HCT116 (cell line): ENCODE results near the gene ADAMTS19. TPM values are rescaled to one million over a fixed set of nuclear protein-coding genes. Genes with fewer than 3 reads are reported as not detected.

Source experiments
- ATAC-seq: fragments of 200-7000 bp; cut with Tn5 transposase; 2 replicates; pipeline ENCODE4 v1.9.1; 2020; ENCODE audit warnings: mild to moderate bottlenecking, moderate library complexity
- BruUV-seq: library from RNA; stranded (reverse); fragments of 400-500 nt; replicated peaks from 2 replicates; lab custom pipeline; 2021; lab: Mats Ljungman, UMichigan
- CTCF ChIA-PET: fragments of 300-600 bp; sonication (Branson Sonifier 250); formaldehyde crosslinking; loops from one replicate; lab custom pipeline; 2021; ENCODE audit warnings: antibody characterized with exemption; lab: Charles Lee
- POLR2A ChIA-PET: fragments of 300-600, 350-600 bp; sonication (Branson Sonifier 250); formaldehyde crosslinking; loops from one replicate; lab custom pipeline; 2021; ENCODE audit warnings: antibody characterized with exemption; lab: Charles Lee
- RAD21 ChIA-PET, 2 experiments: fragments of 300-600 bp; sonication (Branson Sonifier 250); formaldehyde crosslinking; loops; one replicate each; lab custom pipeline; 2023; ENCODE audit warnings: low total read pairs in 2 of 2; ENCODE audit not compliant: uncharacterized antibody in 2 of 2, unreplicated experiment in 2 of 2, low non-redundant PET in 1 of 2; lab: Charles Lee
- DNase-seq: peaks from one replicate; pipeline ENCODE4 v3.0.0-alpha.2; 2010; ENCODE audit warnings: low read depth, low spot score
- H2AFZ ChIP-seq: fragments of 200-600 bp; shearing (Covaris generic), sonication (generic); 2 replicates; pipeline ENCODE4 v1.6.1; 2017; ENCODE audit warnings: low read depth, mixed run types, mixed read lengths, antibody characterized with exemption, low read length; ENCODE audit not compliant: poor library complexity, severe bottlenecking
- H3K27ac ChIP-seq: 2 replicates; pipeline ENCODE4 v1.5.1; 2012; ENCODE audit warnings: low read depth, low read length
- H3K27me3 ChIP-seq: fragments of 200-600 bp; sonication (generic); 2 replicates; pipeline ENCODE4 v1.6.1; 2016; ENCODE audit warnings: mixed run types, low read length, mixed read lengths; ENCODE audit not compliant: insufficient read depth
- H3K36me3 ChIP-seq, 2 experiments: fragments of 200-500 bp in 1 of 2; fragments of 200-600 bp in 1 of 2; sonication (Bioruptor generic) in 1 of 2; sonication (generic) in 1 of 2; 2 replicates each; pipeline versions ENCODE4 v1.5.1 to v1.6.1; 2014 to 2016; ENCODE audit warnings: low read length in 2 of 2, inconsistent platforms in 1 of 2, mixed read lengths in 1 of 2, mixed run types in 1 of 2; ENCODE audit not compliant: insufficient read depth in 2 of 2, control insufficient read depth in 1 of 2
- H3K4me1 ChIP-seq, 2 experiments: fragments of 200-600 bp in 1 of 2; sonication (generic) in 1 of 2; 2 replicates each; pipeline versions ENCODE4 v1.5.1 to v1.6.1; 2012 to 2017; ENCODE audit warnings: low read length in 2 of 2, inconsistent platforms in 1 of 2, mild to moderate bottlenecking in 1 of 2, mixed read lengths in 1 of 2, mixed run types in 1 of 2, moderate library complexity in 1 of 2; ENCODE audit not compliant: insufficient read depth in 2 of 2, control insufficient read depth in 1 of 2
- H3K4me2 ChIP-seq: fragments of 200-600 bp; sonication (generic); 2 replicates; pipeline ENCODE4 v1.6.1; 2017; ENCODE audit warnings: mixed run types, low read length, mixed read lengths
- H3K4me3 ChIP-seq, 2 experiments: fragments of 200-600 bp in 1 of 2; sonication (generic) in 1 of 2; replicated peaks in 1 of 2; 2 replicates each; pipeline ENCODE4 v1.5.1; 2011 to 2016; ENCODE audit warnings: low read length in 2 of 2, control low read depth in 1 of 2, low read depth in 1 of 2, mild to moderate bottlenecking in 1 of 2, mixed read lengths in 1 of 2, mixed run types in 1 of 2
- H3K79me2 ChIP-seq: fragments of 200-600 bp; sonication (generic); 2 replicates; pipeline ENCODE4 v1.6.1; 2017; ENCODE audit warnings: mild to moderate bottlenecking, mixed run types, low read length, moderate library complexity, mixed read lengths; ENCODE audit not compliant: insufficient read depth
- H3K9ac ChIP-seq: fragments of 200-600 bp; sonication (generic); 2 replicates; pipeline ENCODE4 v1.6.1; 2016; ENCODE audit warnings: low read length, mixed read lengths
- H3K9me2 ChIP-seq: fragments of 200-600 bp; sonication (generic), shearing (Covaris generic); 2 replicates; pipeline ENCODE4 v1.6.1; 2017; ENCODE audit warnings: mixed run types, mild to moderate bottlenecking, moderate library complexity; ENCODE audit not compliant: insufficient read depth
- H3K9me3 ChIP-seq, 2 experiments: fragments of 200-500 bp in 1 of 2; fragments of 200-600 bp in 1 of 2; sonication (Bioruptor generic) in 1 of 2; sonication (generic) in 1 of 2; 2 replicates each; pipeline ENCODE4 v1.6.1; 2014 to 2017; ENCODE audit warnings: low read length in 2 of 2, mixed read lengths in 2 of 2, inconsistent platforms in 1 of 2, low read depth in 1 of 2, mild to moderate bottlenecking in 1 of 2, mixed run types in 1 of 2, moderate library complexity in 1 of 2; ENCODE audit not compliant: control insufficient read depth in 1 of 2, insufficient read depth in 1 of 2
- H4K20me1 ChIP-seq: fragments of 200-600 bp; sonication (generic), shearing (Covaris generic); 2 replicates; pipeline ENCODE4 v1.6.1; 2017; ENCODE audit warnings: mixed run types, mild to moderate bottlenecking, moderate library complexity; ENCODE audit not compliant: insufficient read depth
- CBX3 ChIP-seq: IDR thresholded peaks from 2 replicates; pipeline ENCODE4 v1.6.1; 2012; ENCODE audit warnings: low read depth
- CEBPB ChIP-seq: IDR thresholded peaks from 2 replicates; pipeline ENCODE4 v1.6.1; 2012; ENCODE audit warnings: low read depth
- EGR1 ChIP-seq: IDR thresholded peaks from 2 replicates; pipeline ENCODE4 v1.6.1; 2012; ENCODE audit warnings: low read depth
- ELF1 ChIP-seq: IDR thresholded peaks from 2 replicates; pipeline ENCODE4 v1.6.1; 2012; ENCODE audit warnings: low read depth, borderline replicate concordance
- EZH2 ChIP-seq: fragments of 200-600 bp; sonication (generic); IDR thresholded peaks from 2 replicates; pipeline ENCODE4 v1.6.1; 2017; ENCODE audit warnings: antibody characterized with exemption, mixed run types
- EZH2phosphoT487 ChIP-seq: fragments of 200-600 bp; IDR thresholded peaks from 2 replicates; pipeline ENCODE4 v1.6.1; 2018; ENCODE audit warnings: antibody characterized with exemption, borderline replicate concordance
- FOSL1 ChIP-seq: IDR thresholded peaks from 2 replicates; pipeline ENCODE4 v1.6.1; 2012; ENCODE audit warnings: low read depth
- JUND ChIP-seq: IDR thresholded peaks from 2 replicates; pipeline ENCODE4 v1.6.1; 2012
- POLR2AphosphoS5 ChIP-seq: IDR thresholded peaks from 2 replicates; pipeline ENCODE4 v1.6.1; 2011; ENCODE audit warnings: mild to moderate bottlenecking, low read depth, low read length, moderate library complexity
- RAD21 ChIP-seq: IDR thresholded peaks from 2 replicates; pipeline ENCODE4 v1.6.1; 2012; ENCODE audit warnings: low read depth, mild to moderate bottlenecking
- SIN3A ChIP-seq: IDR thresholded peaks from 2 replicates; pipeline ENCODE4 v1.6.1; 2012; ENCODE audit warnings: low read depth
- YY1 ChIP-seq: IDR thresholded peaks from 2 replicates; pipeline ENCODE4 v1.6.1; 2011; ENCODE audit warnings: low read length, low read depth, moderate library complexity, mild to moderate bottlenecking; ENCODE audit not compliant: insufficient replicate concordance; ENCODE audit errors: extremely low read depth
- ZFX ChIP-seq: fragments of 450-650 bp; IDR thresholded peaks from 2 replicates; pipeline ENCODE4 v1.6.1; 2017
- ZNF274 ChIP-seq: fragments of 200-500 bp; sonication (Bioruptor generic); IDR thresholded peaks from 2 replicates; pipeline ENCODE4 v1.6.1; 2014; ENCODE audit warnings: mild to moderate bottlenecking, low read depth, low read length, inconsistent platforms
- intact Hi-C: fragments of 100-400 bp; cut with micrococcal nuclease; formaldehyde crosslinking; loops from 2 replicates; pipeline ENCODE4 v1.10.0; 2022
- total RNA-seq: library from RNA; stranded (reverse); gene quantifications from one replicate; pipeline ENCODE4 v1.2.1, GENCODE V29; 2021; ENCODE audit not compliant: unreplicated experiment
- TF ChIP-seq, protein P1 (sequence below), 3 experiments: fragments of 200-600 bp in 1 of 3; sonication (generic) in 1 of 3; IDR thresholded peaks in 2 of 3; conservative IDR thresholded peaks in 1 of 3; 2 replicates each; pipeline ENCODE4 v1.5.1; 2012 to 2017; ENCODE audit warnings: low read depth in 2 of 3, low read length in 2 of 3, antibody characterized with exemption in 1 of 3, borderline replicate concordance in 1 of 3, control low read depth in 1 of 3, mild to moderate bottlenecking in 1 of 3, mixed read lengths in 1 of 3, mixed run types in 1 of 3, moderate library complexity in 1 of 3; ENCODE audit not compliant: insufficient read depth in 1 of 3
- TF ChIP-seq, protein P2 (sequence below): IDR thresholded peaks from 2 replicates; pipeline ENCODE4 v1.6.1; 2011; ENCODE audit warnings: mild to moderate bottlenecking, low read length, moderate library complexity; ENCODE audit not compliant: insufficient replicate concordance; ENCODE audit errors: extremely low read depth
- TF ChIP-seq, protein P3 (sequence below): IDR thresholded peaks from 2 replicates; pipeline ENCODE4 v1.6.1; 2012

ADAMTS19 gene
- total RNA-seq, 1 experiment from 2014 or later = not detected

DNA sequence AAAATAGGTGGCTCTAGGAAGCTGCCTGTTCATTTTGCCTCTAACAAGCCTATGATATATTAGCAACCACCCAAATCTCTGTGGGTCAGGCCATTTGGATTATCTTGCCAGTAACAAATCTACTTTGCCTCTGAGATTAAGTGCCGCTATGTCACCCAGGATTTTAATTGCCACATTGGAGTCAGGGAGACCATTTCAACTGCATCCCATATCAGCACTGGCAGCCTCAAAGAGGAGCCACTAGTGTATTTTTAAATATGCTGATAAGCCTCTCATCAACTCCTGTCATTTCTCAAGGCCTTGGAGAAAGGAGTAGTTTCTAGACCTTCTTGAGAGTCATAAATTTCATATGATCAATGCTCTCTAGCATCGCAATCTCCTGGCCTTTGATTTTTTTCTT lies 12.1 kb upstream of the ADAMTS19 start:
- POLR2A ChIA-PET = no interaction called here

DNA sequence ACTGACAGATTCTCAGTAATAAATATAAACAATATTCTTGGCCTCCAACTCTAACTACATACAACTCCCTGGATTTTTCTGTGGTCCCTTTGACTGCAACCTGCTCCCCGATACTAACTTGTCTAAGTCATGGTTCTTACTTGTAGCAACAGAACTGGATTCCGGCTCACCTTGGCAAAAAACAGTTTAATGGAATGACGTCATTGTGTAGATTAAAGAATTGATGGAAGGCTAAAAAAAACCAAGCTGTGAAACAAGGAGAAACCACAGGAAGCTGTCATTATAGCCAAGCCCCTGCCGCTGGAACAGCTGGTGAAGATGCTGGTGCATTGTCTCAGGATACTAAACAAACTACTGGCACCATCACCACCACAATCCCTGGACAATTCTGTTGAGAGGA lies 11.4 kb upstream of the ADAMTS19 start:
- no peaks in the 10 kb centered on the region for H3K9me2 ChIP-seq
- H3K4me2 ChIP-seq = no peak overlapping the region
- no peaks in the 10 kb centered on the region for H3K79me2 ChIP-seq
- CTCF ChIA-PET = no interaction called here
- H3K27ac ChIP-seq = no peak overlapping the region
- no peaks in the 10 kb centered on the region for H3K9me3 ChIP-seq
- intact Hi-C loops = no loop called here
- ATAC-seq (no peak), DNase-seq (no peak)
- no peaks in the 10 kb centered on the region for H3K4me1 ChIP-seq
- no peak overlapping the region for H2AFZ ChIP-seq
- no peaks in the 10 kb centered on the region for H4K20me1 ChIP-seq
- H3K27me3 ChIP-seq = no peaks in the 10 kb centered on the region
- no peak overlapping the region for H3K4me3 ChIP-seq
- POLR2A ChIA-PET = no interaction called here
- BruUV-seq = no TSS peak
- no peaks in the 10 kb centered on the region for H3K36me3 ChIP-seq
- RAD21 ChIA-PET = no interaction called here
- H3K9ac ChIP-seq = no peak overlapping the region
- TF ChIP-seq FOSL1 (no peak), RAD21 (no peak), CEBPB (no peak), SIN3A (no peak), ZFX (no peak), EZH2phosphoT487 (no peak), YY1 (no peak), ELF1 (no peak), EZH2 (no peak), ZNF274 (no peak), CBX3 (no peak), POLR2AphosphoS5 (no peak), EGR1 (no peak), JUND (no peak)
- TF ChIP-seq, protein P1, sequence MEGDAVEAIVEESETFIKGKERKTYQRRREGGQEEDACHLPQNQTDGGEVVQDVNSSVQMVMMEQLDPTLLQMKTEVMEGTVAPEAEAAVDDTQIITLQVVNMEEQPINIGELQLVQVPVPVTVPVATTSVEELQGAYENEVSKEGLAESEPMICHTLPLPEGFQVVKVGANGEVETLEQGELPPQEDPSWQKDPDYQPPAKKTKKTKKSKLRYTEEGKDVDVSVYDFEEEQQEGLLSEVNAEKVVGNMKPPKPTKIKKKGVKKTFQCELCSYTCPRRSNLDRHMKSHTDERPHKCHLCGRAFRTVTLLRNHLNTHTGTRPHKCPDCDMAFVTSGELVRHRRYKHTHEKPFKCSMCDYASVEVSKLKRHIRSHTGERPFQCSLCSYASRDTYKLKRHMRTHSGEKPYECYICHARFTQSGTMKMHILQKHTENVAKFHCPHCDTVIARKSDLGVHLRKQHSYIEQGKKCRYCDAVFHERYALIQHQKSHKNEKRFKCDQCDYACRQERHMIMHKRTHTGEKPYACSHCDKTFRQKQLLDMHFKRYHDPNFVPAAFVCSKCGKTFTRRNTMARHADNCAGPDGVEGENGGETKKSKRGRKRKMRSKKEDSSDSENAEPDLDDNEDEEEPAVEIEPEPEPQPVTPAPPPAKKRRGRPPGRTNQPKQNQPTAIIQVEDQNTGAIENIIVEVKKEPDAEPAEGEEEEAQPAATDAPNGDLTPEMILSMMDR (IDR thresholded peaks at IDR 0.05 in 2 of 3, conservative IDR thresholded peaks at IDR 0.05 in 1 of 3; ENCODE audit: borderline replicate concordance in 1 of 3, insufficient read depth in 1 of 3, low read depth in 2 of 3, low read length in 2 of 3) = no peak
- TF ChIP-seq, protein P2, sequence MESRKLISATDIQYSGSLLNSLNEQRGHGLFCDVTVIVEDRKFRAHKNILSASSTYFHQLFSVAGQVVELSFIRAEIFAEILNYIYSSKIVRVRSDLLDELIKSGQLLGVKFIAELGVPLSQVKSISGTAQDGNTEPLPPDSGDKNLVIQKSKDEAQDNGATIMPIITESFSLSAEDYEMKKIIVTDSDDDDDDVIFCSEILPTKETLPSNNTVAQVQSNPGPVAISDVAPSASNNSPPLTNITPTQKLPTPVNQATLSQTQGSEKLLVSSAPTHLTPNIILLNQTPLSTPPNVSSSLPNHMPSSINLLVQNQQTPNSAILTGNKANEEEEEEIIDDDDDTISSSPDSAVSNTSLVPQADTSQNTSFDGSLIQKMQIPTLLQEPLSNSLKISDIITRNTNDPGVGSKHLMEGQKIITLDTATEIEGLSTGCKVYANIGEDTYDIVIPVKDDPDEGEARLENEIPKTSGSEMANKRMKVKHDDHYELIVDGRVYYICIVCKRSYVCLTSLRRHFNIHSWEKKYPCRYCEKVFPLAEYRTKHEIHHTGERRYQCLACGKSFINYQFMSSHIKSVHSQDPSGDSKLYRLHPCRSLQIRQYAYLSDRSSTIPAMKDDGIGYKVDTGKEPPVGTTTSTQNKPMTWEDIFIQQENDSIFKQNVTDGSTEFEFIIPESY = no peak
- TF ChIP-seq, protein P3, sequence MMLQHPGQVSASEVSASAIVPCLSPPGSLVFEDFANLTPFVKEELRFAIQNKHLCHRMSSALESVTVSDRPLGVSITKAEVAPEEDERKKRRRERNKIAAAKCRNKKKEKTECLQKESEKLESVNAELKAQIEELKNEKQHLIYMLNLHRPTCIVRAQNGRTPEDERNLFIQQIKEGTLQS = no peak

More for the DNA sequence above, 12.1 kb upstream of the ADAMTS19 start:
- Histone ChIP-seq H3K9me3 (no peaks in the 10 kb centered on the region), H3K9ac (no peak overlapping the region), H3K4me2 (no peak overlapping the region), H2AFZ (no peak overlapping the region), H3K27me3 (no peaks in the 10 kb centered on the region), H3K79me2 (no peaks in the 10 kb centered on the region), H3K9me2 (no peaks in the 10 kb centered on the region), H3K27ac (no peak overlapping the region), H3K4me3 (no peak overlapping the region), H3K36me3 (no peaks in the 10 kb centered on the region), H3K4me1 (no peaks in the 10 kb centered on the region), H4K20me1 (no peaks in the 10 kb centered on the region)
- no TSS peak for BruUV-seq
- no peak for ATAC-seq
- RAD21 ChIA-PET = no interaction called here
- intact Hi-C loops = no loop called here
- CTCF ChIA-PET = no interaction called here
- TF ChIP-seq ZFX = no peak
- no peak for DNase-seq
